CD14-positive monocyte (primary cell): Measurements from ENCODE around the gene MAPRE2. TPM values are rescaled to one million over a fixed set of nuclear protein-coding genes. Genes with fewer than 3 reads are reported as not detected.

Experiments used
- DNase-seq, 3 donors: peaks; one replicate each; pipeline ENCODE4 v3.0.0-alpha.2; 2011 to 2022
- H2AFZ ChIP-seq: 2 replicates; pipeline ENCODE4 v1.6.0; 2012; ENCODE audit warnings: mild to moderate bottlenecking, low read depth, low read length, inconsistent platforms; ENCODE audit not compliant: insufficient read depth, poor library complexity, severe bottlenecking
- H3K27ac ChIP-seq, 2 donors: 1 replicate in 1 of 2; 2 replicates in 1 of 2; pipeline ENCODE4 v1.5.1; 2012 to 2013; ENCODE audit warnings: low read length in 2 of 2, control low read depth in 1 of 2, inconsistent platforms in 1 of 2, low read depth in 1 of 2, mild to moderate bottlenecking in 1 of 2
- H3K27me3 ChIP-seq, 2 donors: one replicate each; pipeline versions ENCODE4 v1.6.0 to v1.6.1; 2011 to 2013; ENCODE audit warnings: low read length in 2 of 2; ENCODE audit not compliant: control insufficient read depth in 2 of 2, insufficient read depth in 2 of 2
- H3K36me3 ChIP-seq, 2 donors: replicated peaks in 1 of 2; 1 replicate in 1 of 2; 2 replicates in 1 of 2; pipeline versions ENCODE4 v1.5.1 to v1.6.1; 2012 to 2013; ENCODE audit warnings: low read length in 2 of 2, control low read depth in 1 of 2, inconsistent platforms in 1 of 2, mild to moderate bottlenecking in 1 of 2; ENCODE audit not compliant: insufficient read depth in 2 of 2, control insufficient read depth in 1 of 2
- H3K4me1 ChIP-seq, 2 donors: 1 replicate in 1 of 2; 2 replicates in 1 of 2; pipeline versions ENCODE4 v1.5.1 to v1.6.1; 2012 to 2013; ENCODE audit warnings: low read length in 2 of 2, control low read depth in 1 of 2, inconsistent platforms in 1 of 2, mild to moderate bottlenecking in 1 of 2, moderate library complexity in 1 of 2; ENCODE audit not compliant: insufficient read depth in 2 of 2, control insufficient read depth in 1 of 2
- H3K4me2 ChIP-seq: replicated peaks from 2 replicates; pipeline ENCODE3; 2012; ENCODE audit warnings: low read length, moderate library complexity, mild to moderate bottlenecking; ENCODE audit not compliant: poor library complexity, severe bottlenecking; ENCODE audit errors: extremely low read depth
- H3K4me3 ChIP-seq, 3 experiments: fragments of 200-600 bp in 1 of 3; sonication (generic) in 1 of 3; replicated peaks in 1 of 3; 1 replicate in 2 of 3; 2 replicates in 1 of 3; pipeline ENCODE4 v1.5.1; 2011 to 2013; ENCODE audit warnings: low read length in 3 of 3, mild to moderate bottlenecking in 3 of 3, control low read depth in 2 of 3, low read depth in 2 of 3, inconsistent platforms in 1 of 3, moderate library complexity in 1 of 3
- H3K79me2 ChIP-seq: 2 replicates; pipeline ENCODE4 v1.6.0; 2012; ENCODE audit warnings: mild to moderate bottlenecking, control low read depth, inconsistent platforms, low read length, moderate library complexity; ENCODE audit not compliant: insufficient read depth
- H3K9ac ChIP-seq: 2 replicates; pipeline ENCODE4 v1.6.0; 2017; ENCODE audit warnings: low read length, mild to moderate bottlenecking; ENCODE audit not compliant: insufficient read depth, poor library complexity, severe bottlenecking
- H3K9me3 ChIP-seq, 2 donors: replicated peaks in 1 of 2; 1 replicate in 1 of 2; 2 replicates in 1 of 2; pipeline versions ENCODE4 v1.5.1 to v1.6.1; 2012 to 2013; ENCODE audit warnings: low read length in 2 of 2, control low read depth in 1 of 2; ENCODE audit not compliant: control insufficient read depth in 1 of 2, insufficient read depth in 1 of 2
- H4K20me1 ChIP-seq: 2 replicates; pipeline ENCODE4 v1.6.0; 2012; ENCODE audit warnings: mild to moderate bottlenecking, low read length, control low read depth, moderate library complexity; ENCODE audit not compliant: insufficient read depth
- H3K27ac Mint-ChIP-seq, 7 donors: one replicate each; pipeline ENCODE4 v1.8.0; 2020; ENCODE audit warnings: mild to moderate bottlenecking in 7 of 7, mixed read lengths in 7 of 7, moderate library complexity in 6 of 7, inconsistent platforms in 2 of 7
- H3K27me3 Mint-ChIP-seq, 3 donors: one replicate each; pipeline ENCODE4 v1.8.0; 2021 to 2022; ENCODE audit warnings: low read depth in 3 of 3, mild to moderate bottlenecking in 3 of 3, mixed read lengths in 3 of 3, moderate library complexity in 3 of 3, inconsistent platforms in 1 of 3
- H3K36me3 Mint-ChIP-seq, 2 donors: one replicate each; pipeline ENCODE4 v1.8.0; 2020; ENCODE audit warnings: mixed read lengths in 2 of 2, inconsistent platforms in 1 of 2, mild to moderate bottlenecking in 1 of 2
- H3K4me1 Mint-ChIP-seq: one replicate; pipeline ENCODE4 v1.8.0; 2020; ENCODE audit warnings: mild to moderate bottlenecking, mixed read lengths
- H3K4me3 Mint-ChIP-seq, 2 donors: one replicate each; pipeline ENCODE4 v1.8.0; 2020; ENCODE audit warnings: mild to moderate bottlenecking in 2 of 2, mixed read lengths in 2 of 2, moderate library complexity in 1 of 2
- H3K9me3 Mint-ChIP-seq, 7 donors: one replicate each; pipeline ENCODE4 v1.8.0; 2020 to 2022; ENCODE audit warnings: mixed read lengths in 7 of 7, mild to moderate bottlenecking in 6 of 7, moderate library complexity in 6 of 7, inconsistent platforms in 2 of 7
- CTCF ChIP-seq: fragments of 200-600 bp; IDR thresholded peaks from one replicate; pipeline ENCODE4 v1.8.0; 2022; ENCODE audit warnings: antibody characterized with exemption, mild to moderate bottlenecking
- WGBS: methylation state at CpG from one replicate; pipeline ENCODE4 v1.1.5; 2013; ENCODE audit warnings: missing lambda C conversion rate; ENCODE audit not compliant: insufficient coverage; 5-methylcytosine and 5-hydroxymethylcytosine counted together
- intact Hi-C, 2 donors: fragments of 100-400 bp; cut with micrococcal nuclease; formaldehyde crosslinking; loops; one replicate each; pipeline versions ENCODE4 v1.15.0 to v1.15.1; 2023
- polyA plus RNA-seq, 3 donors: library from polyadenylated mRNA; depleted of rRNA in 1 of 3; unstranded in 2 of 3; stranded (reverse) in 1 of 3; fragments of 300-500 nt in 2 of 3; fragments of >200 nt in 1 of 3; fragmentation: Illumina TruSeq in 2 of 3; gene quantifications; 1 replicate in 2 of 3; 2 replicates in 1 of 3; pipeline ENCODE4 v1.2.3, GENCODE V29; 2012 to 2021

MAPRE2 gene
- polyA plus RNA-seq, 3 donors = 22.0 to 48.1 (median 37.1) TPM

- Histone ChIP-seq H2AFZ (no peak overlapping the region), H4K20me1 (no peaks in the 10 kb centered on the region), H3K36me3 (no peaks in the 10 kb centered on the region), H3K27ac (no peak overlapping the region), H3K9me3 (no peaks in the 10 kb centered on the region), H3K9ac (no peak overlapping the region), H3K4me2 (no peak overlapping the region), H3K4me3 (no peak overlapping the region), H3K79me2 (no peaks in the 10 kb centered on the region), H3K4me1 (no peaks in the 10 kb centered on the region), H3K27me3 (no peaks in the 10 kb centered on the region)
- peaks cover 4% of the 10 kb centered on the region for H3K4me1 Mint-ChIP-seq
- H3K9me3 Mint-ChIP-seq = peaks cover 0 to 3% (median 0%) of the 10 kb centered on the region in 7 donors
- TF ChIP-seq CTCF = no peak
- intact Hi-C loops = no loop called here
- peaks cover 0 to 2% of the 10 kb centered on the region in 2 donors for H3K36me3 Mint-ChIP-seq
- H3K27ac Mint-ChIP-seq = no peak overlapping the region
- no CpG with 5 or more reads among the region's 3 CpGs for WGBS
- no peak overlapping the region for H3K4me3 Mint-ChIP-seq
- no peak for DNase-seq
- H3K27me3 Mint-ChIP-seq = no peaks in the 10 kb centered on the region
Measured at GRCh38 chr18:35088921-35089320, 47.7 kb downstream of the MAPRE2 start.

GRCh38 chr18:35089382-35089781, 48.2 kb downstream of the MAPRE2 start:
- no peaks in the 10 kb centered on the region for H3K27me3 ChIP-seq
- H3K9me3 ChIP-seq = no peaks in the 10 kb centered on the region
- H3K36me3 ChIP-seq = no peaks in the 10 kb centered on the region
- Mint-ChIP-seq H3K4me1 (peaks cover 4% of the 10 kb centered on the region), H3K4me3 (no peak overlapping the region), H3K27me3 (no peaks in the 10 kb centered on the region), H3K36me3 (peaks cover 0 to 2% of the 10 kb centered on the region in 2 donors), H3K9me3 (peaks cover 0 to 3% (median 0%) of the 10 kb centered on the region in 7 donors), H3K27ac (no peak overlapping the region)
- no peak overlapping the region for H3K27ac ChIP-seq
- no peak overlapping the region for H3K9ac ChIP-seq
- H3K4me1 ChIP-seq = no peaks in the 10 kb centered on the region
- no peaks in the 10 kb centered on the region for H4K20me1 ChIP-seq
- no peak for TF ChIP-seq CTCF
- no CpG with 5 or more reads among the region's 1 CpG for WGBS
- H3K4me2 ChIP-seq = no peak overlapping the region
- H3K79me2 ChIP-seq = no peaks in the 10 kb centered on the region
- no peak overlapping the region for H2AFZ ChIP-seq
- intact Hi-C loops = no loop called here
- H3K4me3 ChIP-seq = no peak overlapping the region
- DNase-seq = no peak
